Kidney epithelial cell (primary cell): ENCODE results near the gene STAT6. TPM values are rescaled to one million over a fixed set of nuclear protein-coding genes. Genes with fewer than 3 reads are reported as not detected.

Experiments used
- DNase-seq: peaks from one replicate; pipeline ENCODE4 v3.0.0-alpha.2; 2010; ENCODE audit warnings: low read depth
- H3K27me3 ChIP-seq: 2 replicates; pipeline ENCODE4 v1.6.0; 2011; ENCODE audit warnings: low read length; ENCODE audit not compliant: control insufficient read depth, insufficient read depth
- H3K36me3 ChIP-seq: 2 replicates; pipeline ENCODE4 v1.5.1; 2011; ENCODE audit warnings: low read length; ENCODE audit not compliant: control insufficient read depth, insufficient read depth
- H3K4me3 ChIP-seq: 2 replicates; pipeline ENCODE4 v1.5.1; 2011; ENCODE audit warnings: low read depth, mild to moderate bottlenecking, control low read depth, low read length
- total RNA-seq: library from RNA; depleted of rRNA; stranded (reverse); fragments of >200 nt; gene quantifications from 2 replicates; pipeline ENCODE4 v1.2.3, GENCODE V29; 2015
- TF ChIP-seq, protein P1 (sequence below): IDR thresholded peaks from 2 replicates; pipeline ENCODE4 v1.5.1; 2011; ENCODE audit warnings: mild to moderate bottlenecking, moderate library complexity, low read length, control low read depth, inconsistent platforms; ENCODE audit not compliant: insufficient read depth, poor library complexity, severe bottlenecking

Gene STAT6
- total RNA-seq, 1 donor from 2014 or later, result 67.8 TPM

DNA sequence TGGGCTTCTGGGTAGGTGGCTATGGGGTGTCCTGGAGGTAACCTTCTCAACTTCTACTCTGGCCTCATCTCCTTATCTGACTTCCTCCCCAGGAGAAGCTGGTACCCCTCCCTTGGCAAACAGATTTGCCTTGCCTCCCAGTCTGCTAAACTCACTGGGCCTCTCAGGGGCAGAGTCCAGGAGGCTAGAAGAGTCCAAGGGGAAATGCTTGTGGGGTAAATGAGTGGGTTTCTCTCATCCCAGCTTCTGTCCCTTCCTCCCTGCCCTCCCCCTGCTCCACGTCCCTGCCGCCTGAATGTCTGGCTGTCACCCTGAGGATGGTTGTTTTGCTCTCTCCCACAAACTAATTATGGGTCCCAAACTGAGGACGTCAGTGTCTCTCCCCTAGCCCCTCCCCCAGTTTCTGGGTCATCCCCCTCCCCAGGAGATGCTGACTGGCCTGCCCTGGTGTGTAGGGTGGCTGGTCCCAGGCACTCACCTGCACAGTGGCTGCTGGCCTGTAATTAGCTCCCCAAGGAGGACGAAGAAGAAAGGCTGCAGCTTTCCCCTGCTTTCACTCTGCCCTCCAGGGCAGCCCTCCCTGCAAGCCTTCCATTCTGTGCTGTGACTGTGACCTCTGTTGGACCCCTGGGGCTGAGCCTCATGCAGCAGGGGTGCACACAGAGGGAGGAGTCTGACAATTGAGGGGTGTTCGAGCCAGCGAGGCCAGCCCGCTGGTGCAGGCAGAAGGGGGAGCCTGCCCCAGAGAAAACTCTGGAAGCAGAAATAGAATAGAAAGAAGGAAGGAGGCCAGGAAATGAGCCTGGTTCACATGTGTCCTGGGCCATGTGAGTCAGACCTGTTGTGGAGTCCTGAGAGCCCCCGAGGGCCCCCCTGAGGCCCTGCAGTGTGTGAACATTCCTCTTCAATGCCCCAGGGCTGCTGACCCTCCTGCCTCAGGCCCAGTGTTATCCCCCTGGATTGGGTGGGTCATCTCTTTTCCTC, 36.1 kb upstream of the STAT6 start, which contains the start of gene LRP1-AS:
TSS of gene LRP1-AS (minus strand) at position 659 of the 984 bp plus-strand sequence.
- TF ChIP-seq, protein P1, sequence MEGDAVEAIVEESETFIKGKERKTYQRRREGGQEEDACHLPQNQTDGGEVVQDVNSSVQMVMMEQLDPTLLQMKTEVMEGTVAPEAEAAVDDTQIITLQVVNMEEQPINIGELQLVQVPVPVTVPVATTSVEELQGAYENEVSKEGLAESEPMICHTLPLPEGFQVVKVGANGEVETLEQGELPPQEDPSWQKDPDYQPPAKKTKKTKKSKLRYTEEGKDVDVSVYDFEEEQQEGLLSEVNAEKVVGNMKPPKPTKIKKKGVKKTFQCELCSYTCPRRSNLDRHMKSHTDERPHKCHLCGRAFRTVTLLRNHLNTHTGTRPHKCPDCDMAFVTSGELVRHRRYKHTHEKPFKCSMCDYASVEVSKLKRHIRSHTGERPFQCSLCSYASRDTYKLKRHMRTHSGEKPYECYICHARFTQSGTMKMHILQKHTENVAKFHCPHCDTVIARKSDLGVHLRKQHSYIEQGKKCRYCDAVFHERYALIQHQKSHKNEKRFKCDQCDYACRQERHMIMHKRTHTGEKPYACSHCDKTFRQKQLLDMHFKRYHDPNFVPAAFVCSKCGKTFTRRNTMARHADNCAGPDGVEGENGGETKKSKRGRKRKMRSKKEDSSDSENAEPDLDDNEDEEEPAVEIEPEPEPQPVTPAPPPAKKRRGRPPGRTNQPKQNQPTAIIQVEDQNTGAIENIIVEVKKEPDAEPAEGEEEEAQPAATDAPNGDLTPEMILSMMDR, result no peak
- no peak for DNase-seq
- Histone ChIP-seq H3K36me3 (no peaks in the 10 kb centered on the region), H3K4me3 (no peak within 1 kb of the TSS), H3K27me3 (no peaks in the 10 kb centered on the region)

DNA sequence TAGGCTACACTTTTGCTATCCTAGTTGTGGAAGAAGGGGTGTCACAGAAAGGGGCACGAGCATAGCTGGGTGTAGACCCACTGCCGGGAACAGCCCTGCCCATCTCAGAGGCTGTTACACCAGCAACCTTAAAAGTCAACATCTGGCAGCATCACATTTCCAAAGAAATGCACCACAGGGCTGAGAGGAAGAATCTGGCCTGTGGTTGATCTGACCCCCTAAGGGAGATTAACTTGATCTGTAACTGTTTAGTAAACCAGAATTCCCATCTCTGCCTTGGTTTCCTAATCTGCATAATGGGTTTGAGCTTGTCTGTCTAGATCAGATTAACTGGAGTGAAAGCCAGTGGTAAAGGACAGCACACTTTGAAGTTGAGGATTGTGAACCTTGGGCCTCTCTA, 34.9 kb upstream of the STAT6 start:
- no peak overlapping the region for H3K4me3 ChIP-seq
- H3K36me3 ChIP-seq, result no peaks in the 10 kb centered on the region
- TF ChIP-seq, protein P1, result no peak
- no peak for DNase-seq
- no peaks in the 10 kb centered on the region for H3K27me3 ChIP-seq

DNA sequence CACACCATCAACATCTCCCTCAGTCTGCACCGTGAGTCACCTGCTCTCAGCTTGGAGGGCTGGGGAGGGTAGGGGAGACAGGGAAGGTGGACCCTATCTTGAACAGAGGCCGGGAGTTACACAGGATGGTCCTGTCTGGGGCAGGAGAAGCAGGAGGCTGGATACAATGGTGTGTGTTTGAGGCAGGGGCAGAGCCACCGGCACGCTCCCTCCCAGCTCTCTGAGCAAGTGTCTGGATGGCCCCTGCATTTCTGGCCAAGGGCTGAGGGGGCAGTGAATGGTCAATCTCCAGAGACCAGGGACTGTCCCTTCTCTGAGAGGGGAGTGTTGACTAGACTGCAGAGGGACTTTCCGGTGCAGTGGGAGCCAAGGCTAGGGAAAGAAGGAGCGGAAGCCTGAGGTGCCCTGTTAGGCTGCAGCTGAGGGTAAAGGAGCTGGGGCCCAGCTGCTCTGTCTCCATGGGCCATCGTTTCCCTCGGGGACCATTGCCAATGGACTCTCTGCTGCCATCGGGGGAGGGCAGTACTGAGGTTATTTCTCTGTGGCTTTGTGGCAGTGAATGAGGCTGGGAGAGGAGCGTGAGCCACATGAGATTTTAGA, 34.4 kb upstream of the STAT6 start:
- no peaks in the 10 kb centered on the region for H3K36me3 ChIP-seq
- H3K27me3 ChIP-seq, result no peaks in the 10 kb centered on the region
- TF ChIP-seq, protein P1, result no peak

DNA sequence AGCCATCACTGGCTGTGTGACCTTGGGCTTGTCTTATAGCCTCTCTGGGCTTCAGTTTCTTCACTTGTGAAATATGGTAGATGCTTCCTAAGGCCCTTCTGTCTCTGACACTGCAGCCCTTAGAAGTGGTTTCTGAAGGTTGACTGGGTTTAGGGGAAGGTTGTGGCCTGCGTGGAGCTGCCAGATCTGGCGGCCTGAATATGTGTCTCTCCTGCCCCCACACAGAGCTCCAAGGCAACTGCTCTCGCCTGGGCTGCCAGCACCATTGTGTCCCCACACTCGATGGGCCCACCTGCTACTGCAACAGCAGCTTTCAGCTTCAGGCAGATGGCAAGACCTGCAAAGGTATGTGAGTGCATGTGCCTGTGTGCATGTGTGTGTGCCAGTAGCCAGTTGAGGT, 32.3 kb upstream of the STAT6 start:
- no peaks in the 10 kb centered on the region for H3K27me3 ChIP-seq
- H3K4me3 ChIP-seq, result no peak overlapping the region
- TF ChIP-seq, protein P1, result no peak
- H3K36me3 ChIP-seq, result no peaks in the 10 kb centered on the region
- DNase-seq, result no peak

More for the DNA sequence above, 34.4 kb upstream of the STAT6 start:
- no peak for DNase-seq
- H3K4me3 ChIP-seq, result no peak overlapping the region

DNA sequence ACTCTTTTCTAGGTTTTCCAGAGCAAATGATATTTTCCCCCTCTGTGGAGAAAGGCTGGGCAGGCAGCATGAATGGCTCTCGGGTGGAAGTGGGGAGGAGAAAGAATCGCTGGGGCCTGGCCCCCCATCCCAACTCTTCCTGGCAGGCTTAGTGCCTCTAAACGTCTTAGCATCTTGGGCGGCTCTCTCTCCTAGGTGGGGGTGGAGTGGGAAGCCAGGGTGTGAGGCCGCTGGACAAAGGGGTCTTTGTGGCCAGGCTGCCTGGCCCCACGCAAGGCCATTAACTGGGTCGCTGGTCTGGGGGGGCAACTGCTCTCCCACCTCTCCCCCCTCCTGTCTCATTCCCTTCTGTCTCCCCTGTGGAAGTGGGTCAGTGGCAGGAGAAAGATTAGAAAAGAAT, 31.6 kb upstream of the STAT6 start:
- TF ChIP-seq, protein P1, result no peak
- H3K27me3 ChIP-seq, result no peaks in the 10 kb centered on the region
- H3K4me3 ChIP-seq, result no peak overlapping the region
- no peak for DNase-seq
- H3K36me3 ChIP-seq, result no peaks in the 10 kb centered on the region

DNA sequence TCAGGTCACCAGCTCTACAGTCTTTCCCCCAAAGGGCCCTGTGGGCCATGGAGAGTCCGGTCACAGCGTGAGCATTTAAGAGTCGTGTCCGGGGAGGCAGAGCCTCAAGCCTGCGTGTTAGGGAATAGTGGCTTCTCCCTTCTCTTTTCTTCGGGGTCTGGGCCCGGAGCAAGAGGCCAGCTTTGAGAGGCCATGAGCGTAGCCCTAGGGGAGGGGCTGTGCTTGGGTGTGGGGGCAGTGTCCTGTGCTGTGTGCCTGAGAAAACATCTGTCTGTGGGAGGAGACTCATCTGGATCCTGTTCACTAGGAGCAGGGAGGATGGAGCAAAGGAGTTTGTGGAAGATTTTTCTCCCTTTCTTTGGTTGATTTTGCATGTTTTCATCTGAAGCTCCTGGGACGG, 31.0 kb upstream of the STAT6 start:
- TF ChIP-seq, protein P1, result no peak
- no peak overlapping the region for H3K4me3 ChIP-seq
- H3K27me3 ChIP-seq, result no peaks in the 10 kb centered on the region
- H3K36me3 ChIP-seq, result no peaks in the 10 kb centered on the region
- no peak for DNase-seq
